Kidney (tissue), 14 donors: Measurements from ENCODE around the gene USP3. TPM values are rescaled to one million over a fixed set of nuclear protein-coding genes. Genes with fewer than 3 reads are reported as not detected.

Experiments
- DNase-seq, 5 donors: peaks; one replicate each; pipeline ENCODE4 v3.0.0-alpha.2; 2013 to 2020
- FAIRE-seq: peaks from 2 replicates; lab custom pipeline; 2012; peaks lifted over from hg19 to GRCh38; lab: Jason Lieb, UNC
- H3K27ac ChIP-seq, 2 donors: one replicate each; pipeline ENCODE4 v1.7.0; 2013; ENCODE audit warnings: low read depth in 2 of 2, low read length in 2 of 2, inconsistent platforms in 1 of 2
- H3K27me3 ChIP-seq: one replicate; pipeline ENCODE4 v1.7.1; 2013; ENCODE audit warnings: low read length, inconsistent platforms; ENCODE audit not compliant: control insufficient read depth, insufficient read depth
- H3K36me3 ChIP-seq, 3 donors: one replicate each; pipeline versions ENCODE4 v1.7.0 to v1.7.1; 2013; ENCODE audit warnings: low read length in 3 of 3, control low read depth in 1 of 3, inconsistent platforms in 1 of 3; ENCODE audit not compliant: insufficient read depth in 3 of 3, control insufficient read depth in 2 of 3
- H3K4me1 ChIP-seq, 3 donors: one replicate each; pipeline versions ENCODE4 v1.7.0 to v1.7.1; 2013; ENCODE audit warnings: low read length in 3 of 3, inconsistent platforms in 1 of 3, low read depth in 1 of 3; ENCODE audit not compliant: control insufficient read depth in 2 of 3, insufficient read depth in 2 of 3
- H3K4me3 ChIP-seq, 3 donors: one replicate each; pipeline versions ENCODE4 v1.7.0 to v1.8.1; 2013; ENCODE audit warnings: low read length in 3 of 3, control low read depth in 1 of 3, inconsistent platforms in 1 of 3
- H3K9ac ChIP-seq, 3 donors: one replicate each; pipeline versions ENCODE4 v1.7.0 to v1.7.1; 2013; ENCODE audit warnings: low read length in 3 of 3, control low read depth in 1 of 3, inconsistent platforms in 1 of 3
- H3K9me3 ChIP-seq, 3 donors: one replicate each; pipeline versions ENCODE4 v1.7.0 to v1.7.1; 2013; ENCODE audit warnings: low read length in 3 of 3, control low read depth in 1 of 3, inconsistent platforms in 1 of 3; ENCODE audit not compliant: control insufficient read depth in 2 of 3, insufficient read depth in 1 of 3
- intact Hi-C: fragments of 100-400 bp; cut with DNase I; formaldehyde crosslinking; loops from one replicate; pipeline ENCODE4 v1.11.1; 2022
- polyA plus RNA-seq: library from polyadenylated mRNA; stranded (reverse); fragments of 350-450 nt; fragmentation: Illumina TruSeq; extraction: RNeasy Lipid Tissue Mini Kit (QIAGEN cat#74804); gene quantifications from one replicate; pipeline ENCODE4 v1.2.3, GENCODE V29; 2014; ENCODE audit warnings: low read depth, low replicate concordance; ENCODE audit not compliant: insufficient read depth
- total RNA-seq: library from RNA; stranded (reverse); fragmentation: NEBNext Ultra II Directional; extraction: Animal tissue kit (Norgen Biotek cat#: 25700); gene quantifications from one replicate; pipeline ENCODE4 v1.2.1, GENCODE V29; 2021
- TF ChIP-seq, protein P1 (sequence below): IDR thresholded peaks from 3 replicates; pipeline ENCODE4 v1.5.1; 2012; ENCODE audit warnings: mild to moderate bottlenecking, moderate library complexity, borderline replicate concordance; ENCODE audit not compliant: insufficient read depth; ENCODE audit errors: extremely low read depth
- donor health status: control.
- donor health status: control.
- donor health status: control.
- donor health status: control.
- donor health status: control.
- donor health status: DM: yes; HTN: yes; CAD: no.
- donor health status: Normal renal cell carcinoma (clear cell type).

USP3 gene
- total and polyA plus RNA-seq, 2 donors from 2014 or later = 25.2 to 72.5 TPM

GRCh38 chr15:63523306-63523990, 19.1 kb downstream of the USP3 start:
- Histone ChIP-seq H3K4me3 (peak overlapping the region in 2 of 3 donors; percentile 20 to 30), H3K27ac (peak overlapping the region in 1 of 2 donors; percentile 37), H3K27me3 (no peaks in the 10 kb centered on the region), H3K9me3 (no peaks in the 10 kb centered on the region), H3K9ac (no peak overlapping the region), H3K4me1 (peaks cover 0 to 31% (median 12%) of the 10 kb centered on the region in 3 donors), H3K36me3 (no peaks in the 10 kb centered on the region)
- DNase-seq (no peak), FAIRE-seq (no peak)
- TF ChIP-seq, protein P1, sequence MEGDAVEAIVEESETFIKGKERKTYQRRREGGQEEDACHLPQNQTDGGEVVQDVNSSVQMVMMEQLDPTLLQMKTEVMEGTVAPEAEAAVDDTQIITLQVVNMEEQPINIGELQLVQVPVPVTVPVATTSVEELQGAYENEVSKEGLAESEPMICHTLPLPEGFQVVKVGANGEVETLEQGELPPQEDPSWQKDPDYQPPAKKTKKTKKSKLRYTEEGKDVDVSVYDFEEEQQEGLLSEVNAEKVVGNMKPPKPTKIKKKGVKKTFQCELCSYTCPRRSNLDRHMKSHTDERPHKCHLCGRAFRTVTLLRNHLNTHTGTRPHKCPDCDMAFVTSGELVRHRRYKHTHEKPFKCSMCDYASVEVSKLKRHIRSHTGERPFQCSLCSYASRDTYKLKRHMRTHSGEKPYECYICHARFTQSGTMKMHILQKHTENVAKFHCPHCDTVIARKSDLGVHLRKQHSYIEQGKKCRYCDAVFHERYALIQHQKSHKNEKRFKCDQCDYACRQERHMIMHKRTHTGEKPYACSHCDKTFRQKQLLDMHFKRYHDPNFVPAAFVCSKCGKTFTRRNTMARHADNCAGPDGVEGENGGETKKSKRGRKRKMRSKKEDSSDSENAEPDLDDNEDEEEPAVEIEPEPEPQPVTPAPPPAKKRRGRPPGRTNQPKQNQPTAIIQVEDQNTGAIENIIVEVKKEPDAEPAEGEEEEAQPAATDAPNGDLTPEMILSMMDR = no peak
- intact Hi-C loops = no loop called here

DNA sequence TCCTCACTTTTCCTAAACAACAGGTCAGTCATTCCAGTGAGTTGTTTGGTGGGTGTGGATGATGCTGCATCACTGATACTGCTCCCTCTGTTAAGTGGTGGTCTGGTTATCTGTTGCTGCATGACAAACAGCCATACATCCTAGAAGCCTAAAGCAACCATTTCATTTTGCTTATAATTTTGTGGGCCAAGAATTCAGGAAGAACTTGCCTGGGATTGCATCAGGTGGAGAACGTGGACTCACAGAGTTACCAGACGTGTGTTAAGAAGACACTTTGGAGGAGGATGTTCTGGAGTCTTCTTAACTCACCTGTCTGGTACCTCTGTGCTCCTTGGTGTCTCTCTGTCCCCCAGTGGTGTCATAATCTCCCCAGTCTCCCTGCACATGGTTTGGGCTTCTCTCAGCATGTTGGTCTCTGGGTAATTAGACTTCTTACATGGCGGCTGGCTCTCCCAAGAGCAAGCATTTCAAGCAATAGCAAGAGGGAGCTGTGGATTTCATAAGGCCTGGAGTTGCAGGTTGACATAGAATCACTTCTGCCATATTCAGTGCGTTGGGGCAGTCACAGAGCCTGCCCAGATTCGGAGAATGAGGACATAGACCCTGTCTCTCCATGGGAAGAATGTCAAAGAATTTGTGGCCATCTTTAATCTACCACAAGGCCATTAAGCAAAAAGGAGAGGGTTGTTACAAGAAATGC, 20.1 kb downstream of the USP3 start:
- intact Hi-C loops = no loop called here
- Histone ChIP-seq H3K4me1 (peaks cover 0 to 31% (median 12%) of the 10 kb centered on the region in 3 donors), H3K9me3 (no peaks in the 10 kb centered on the region), H3K9ac (no peak overlapping the region), H3K4me3 (no peak overlapping the region), H3K27ac (no peak overlapping the region), H3K36me3 (no peaks in the 10 kb centered on the region), H3K27me3 (no peaks in the 10 kb centered on the region)
- TF ChIP-seq, protein P1 = no peak
- FAIRE-seq (no peak), DNase-seq (no peak)

- TF ChIP-seq, protein P1 = no peak
- Histone ChIP-seq H3K27me3 (no peaks in the 10 kb centered on the region), H3K4me1 (peaks cover 0 to 26% (median 12%) of the 10 kb centered on the region in 3 donors), H3K9ac (no peak overlapping the region), H3K4me3 (no peak overlapping the region), H3K9me3 (no peaks in the 10 kb centered on the region), H3K27ac (no peak overlapping the region), H3K36me3 (no peaks in the 10 kb centered on the region)
- FAIRE-seq (no peak), DNase-seq (no peak)
- intact Hi-C loops = no loop called here
These were observed 22.0 kb downstream of the USP3 start for GRCh38 chr15:63526401-63526800.
